ENCODE measurements around the gene ABHD8. TPM values are rescaled to one million over a fixed set of nuclear protein-coding genes. Genes with fewer than 3 reads are reported as not detected.

Gene ABHD8
- total and polyA plus RNA-seq, 12 donors: 2.3 to 60.0 (median 35.8) TPM

GRCh38 chr19:17305517-17306284 lies 2.5 kb upstream of the ABHD8 start, which contains the start of gene MRPL34:
MRPL34 (plus strand) TSS chr19:17305872; CDS start chr19:17305893, 21 bp downstream.
- Histone ChIP-seq H3K4me1 (replicated peaks in 1 of 2) (peaks cover 42 to 56% of the 10 kb centered on the region in 2 donors), H3K36me3 (replicated peaks in 1 of 2) (no peaks in the 10 kb centered on the region), H3K27ac (peak within 1 kb of the TSS; percentile 81 to 97 (median 90)), H3K9me3 (replicated peaks in 1 of 3) (no peaks in the 10 kb centered on the region), H3K4me3 (peak within 1 kb of the TSS; percentile 24 to 75 (median 67)), H3K27me3 (no peaks in the 10 kb centered on the region)
- intact Hi-C loops (cut with DNase I): loop anchor here in 1 of 2 donors (10.0 kb wide), 1 partner anchor 79 kb away; no protein-coding TSS in a partner anchor
- peak; percentile 34 to 92 for TF ChIP-seq POLR2A (IDR thresholded peaks at IDR 0.05)
- TF ChIP-seq, protein P1, sequence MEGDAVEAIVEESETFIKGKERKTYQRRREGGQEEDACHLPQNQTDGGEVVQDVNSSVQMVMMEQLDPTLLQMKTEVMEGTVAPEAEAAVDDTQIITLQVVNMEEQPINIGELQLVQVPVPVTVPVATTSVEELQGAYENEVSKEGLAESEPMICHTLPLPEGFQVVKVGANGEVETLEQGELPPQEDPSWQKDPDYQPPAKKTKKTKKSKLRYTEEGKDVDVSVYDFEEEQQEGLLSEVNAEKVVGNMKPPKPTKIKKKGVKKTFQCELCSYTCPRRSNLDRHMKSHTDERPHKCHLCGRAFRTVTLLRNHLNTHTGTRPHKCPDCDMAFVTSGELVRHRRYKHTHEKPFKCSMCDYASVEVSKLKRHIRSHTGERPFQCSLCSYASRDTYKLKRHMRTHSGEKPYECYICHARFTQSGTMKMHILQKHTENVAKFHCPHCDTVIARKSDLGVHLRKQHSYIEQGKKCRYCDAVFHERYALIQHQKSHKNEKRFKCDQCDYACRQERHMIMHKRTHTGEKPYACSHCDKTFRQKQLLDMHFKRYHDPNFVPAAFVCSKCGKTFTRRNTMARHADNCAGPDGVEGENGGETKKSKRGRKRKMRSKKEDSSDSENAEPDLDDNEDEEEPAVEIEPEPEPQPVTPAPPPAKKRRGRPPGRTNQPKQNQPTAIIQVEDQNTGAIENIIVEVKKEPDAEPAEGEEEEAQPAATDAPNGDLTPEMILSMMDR (IDR thresholded peaks at IDR 0.05): peak; percentile 70 to 95 (median 94)
- peak; percentile 97 to 99 (median 99) for DNase-seq
- 0 to 1% (median 0%) methylated on average over 6 to 55 of the region's 55 CpGs for WGBS, 4 donors

- Histone ChIP-seq H3K27me3 (no peaks in the 10 kb centered on the region), H3K27ac (peak overlapping the region; percentile 81 to 97 (median 90)), H3K4me3 (peak overlapping the region in 1 of 4 donors; percentile 75), H3K9me3 (replicated peaks in 1 of 3) (no peaks in the 10 kb centered on the region), H3K4me1 (replicated peaks in 1 of 2) (peaks cover 37 to 51% of the 10 kb centered on the region in 2 donors), H3K36me3 (replicated peaks in 1 of 2) (no peaks in the 10 kb centered on the region)
- TF ChIP-seq POLR2A (IDR thresholded peaks at IDR 0.05): no peak
- TF ChIP-seq, protein P1 (IDR thresholded peaks at IDR 0.05): no peak
- intact Hi-C loops (cut with DNase I): loop anchor here in 1 of 2 donors (10.0 kb wide), 1 partner anchor 80 kb away; no protein-coding TSS in a partner anchor
- WGBS, 4 donors: 0 to 1% (median 0%) methylated on average over 4 to 7 of the region's 7 CpGs
- DNase-seq: no peak
Observed at GRCh38 chr19:17305216-17305516, 1.9 kb upstream of the ABHD8 start.

DNA sequence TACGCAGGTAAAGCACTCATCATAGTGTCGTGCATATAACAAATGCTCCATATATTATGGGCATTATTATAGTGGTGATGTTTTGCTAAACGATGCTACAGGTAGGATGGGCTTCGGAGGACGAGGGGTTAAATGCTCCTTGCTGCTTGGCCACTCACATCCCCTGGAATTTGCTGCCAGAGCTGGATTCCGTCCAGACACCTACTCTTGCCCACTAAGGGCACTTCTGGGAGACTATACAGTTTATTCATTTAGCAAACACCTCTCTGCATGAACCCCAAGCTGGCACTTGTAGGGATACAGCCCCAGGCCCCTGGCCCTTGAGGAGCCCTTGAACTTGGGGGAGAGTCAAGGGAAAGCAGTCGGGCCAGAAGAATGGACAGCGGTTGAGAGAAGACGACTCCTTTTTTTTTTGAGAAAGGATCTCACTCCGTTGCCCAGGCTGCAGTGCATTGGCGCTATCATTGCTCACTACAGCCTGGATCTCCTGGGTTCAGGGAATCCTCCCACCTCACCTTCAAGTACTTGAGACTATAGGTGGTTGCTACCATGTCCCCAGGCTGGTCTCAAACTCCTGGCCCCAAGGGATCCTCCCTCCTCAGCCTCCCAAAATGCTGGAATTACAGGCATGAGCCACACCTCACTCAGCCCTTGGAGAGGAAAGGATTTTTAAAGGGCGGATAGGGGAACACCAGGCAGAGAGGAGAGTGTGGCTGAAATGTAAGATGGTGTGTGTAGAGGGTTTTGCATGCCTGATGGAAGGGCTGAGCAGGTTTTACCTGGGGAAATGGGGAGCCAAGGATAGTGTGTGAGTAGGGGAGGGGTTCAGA lies 1.4 kb upstream of the ABHD8 start:
- no peak overlapping the region for H3K4me3 ChIP-seq
- 33 to 51% (median 45%) methylated on average over 10 to 12 of the region's 12 CpGs for WGBS, 4 donors
- H3K36me3 ChIP-seq (replicated peaks in 1 of 2): no peaks in the 10 kb centered on the region
- peaks cover 33 to 47% of the 10 kb centered on the region in 2 donors for H3K4me1 ChIP-seq (replicated peaks in 1 of 2)
- no peaks in the 10 kb centered on the region for H3K9me3 ChIP-seq (replicated peaks in 1 of 3)
- H3K27me3 ChIP-seq: no peaks in the 10 kb centered on the region
- H3K27ac ChIP-seq: peak overlapping the region; percentile 64 to 95 (median 89)
- peak in 4 of 7 donors; percentile 49 to 69 (median 58) for DNase-seq
- intact Hi-C loops (cut with DNase I): loop anchor here in 1 of 2 donors (10.0 kb wide), 1 partner anchor 80 kb away; no protein-coding TSS in a partner anchor
- TF ChIP-seq, protein P1 (IDR thresholded peaks at IDR 0.05): no peak
- TF ChIP-seq POLR2A (IDR thresholded peaks at IDR 0.05): no peak

- no peak for TF ChIP-seq POLR2A (IDR thresholded peaks at IDR 0.05)
- TF ChIP-seq, protein P1 (IDR thresholded peaks at IDR 0.05): no peak
- peak in 5 of 7 donors; percentile 59 to 67 (median 63) for DNase-seq
- WGBS, 4 donors: 35 to 73% (median 46%) methylated on average over 9 to 12 of the region's 12 CpGs
- Histone ChIP-seq H3K36me3 (replicated peaks in 1 of 2) (no peaks in the 10 kb centered on the region), H3K27ac (peak overlapping the region; percentile 62 to 95 (median 89)), H3K9me3 (replicated peaks in 1 of 3) (no peaks in the 10 kb centered on the region), H3K4me3 (peak overlapping the region in 1 of 4 donors; percentile 90), H3K27me3 (no peaks in the 10 kb centered on the region), H3K4me1 (replicated peaks in 1 of 2) (peaks cover 33 to 47% of the 10 kb centered on the region in 2 donors)
- intact Hi-C loops (cut with DNase I): loop anchor here in 1 of 2 donors (10.0 kb wide), 1 partner anchor 81 kb away; no protein-coding TSS in a partner anchor
Observed at GRCh38 chr19:17303940-17304267, 679 bp upstream of the ABHD8 start.

All from adrenal gland (tissue), 12 donors.